Inflammatory macrophage treated with lipopolysaccharide for 1 hour (primary cell): ENCODE measurements around the gene LRRC8E.
A peak's percentile ranks its signal among the peaks of the same experiment; 100 is the strongest.
"Not testable (repeated sequence)": the region's sequence is repeated elsewhere in the genome, so short reads cannot be mapped to it uniquely, and the experiment has no call there.

Experiments
- DNase-seq, 2 donors: peaks; one replicate each; pipeline ENCODE4 v3.0.0-alpha.2; 2020 to 2022

The LRRC8E gene

GRCh38 chr19:7921967-7922835 lies 33.9 kb downstream of the LRRC8E start:
- DNase-seq, result no peak

- no peak for DNase-seq
These were observed 34.5 kb downstream of the LRRC8E start for GRCh38 chr19:7922836-7923195.

GRCh38 chr19:7923295-7924191 lies 35.2 kb downstream of the LRRC8E start:
- DNase-seq, result no peak

- no peak for DNase-seq
These were observed 35.9 kb downstream of the LRRC8E start for GRCh38 chr19:7924241-7924640.

- DNase-seq, result no peak
These were observed 36.4 kb downstream of the LRRC8E start for GRCh38 chr19:7924651-7925170.

- DNase-seq, result peak; percentile 33 to 61
These were observed 37.0 kb downstream of the LRRC8E start for GRCh38 chr19:7925171-7925851.

- DNase-seq, result peak; percentile 29 to 54
These were observed 37.9 kb downstream of the LRRC8E start, which contains the start of gene CTXN1 for GRCh38 chr19:7926021-7926726. CTXN1 (minus strand) TSS chr19:7926135; CDS start chr19:7925538, 597 bp downstream.

GRCh38 chr19:7926727-7927604 lies 38.7 kb downstream of the LRRC8E start:
- no peak for DNase-seq

GRCh38 chr19:7927605-7928333 lies 39.5 kb downstream of the LRRC8E start:
- no peak for DNase-seq

GRCh38 chr19:7928334-7928706 lies 40.0 kb downstream of the LRRC8E start:
- no peak for DNase-seq

GRCh38 chr19:7928741-7929701 lies 40.7 kb downstream of the LRRC8E start:
- DNase-seq, result peak in 1 of 2 donors; percentile 27

GRCh38 chr19:7930030-7930429 lies 41.7 kb downstream of the LRRC8E start:
- not testable (repeated sequence) for DNase-seq

GRCh38 chr19:7930765-7931164 lies 42.5 kb downstream of the LRRC8E start:
- no peak for DNase-seq

- no peak for DNase-seq
These were observed 43.1 kb downstream of the LRRC8E start for GRCh38 chr19:7931221-7932061.

GRCh38 chr19:7932276-7932929 lies 44.1 kb downstream of the LRRC8E start:
- DNase-seq, result no peak

GRCh38 chr19:7932930-7933300 lies 44.6 kb downstream of the LRRC8E start:
- DNase-seq, result no peak

GRCh38 chr19:7933411-7933810 lies 45.1 kb downstream of the LRRC8E start:
- no peak for DNase-seq
